ENCODE measurements around the gene FHOD3.

- TF ChIP-seq CTCF (conservative IDR thresholded peaks at IDR 0.05; ENCODE audit: low read depth in 2 of 2) = peak; percentile 34 to 37
- TF ChIP-seq REST (IDR thresholded peaks at IDR 0.05; ENCODE audit: unreplicated experiment) = no peak
- no peak for TF ChIP-seq STAT1 (IDR thresholded peaks at IDR 0.05; ENCODE audit: unreplicated experiment)
- TF ChIP-seq ZNF462 (CRISPR knock-in tag; IDR thresholded peaks at IDR 0.05) = no peak
- TF ChIP-seq EZH2phosphoT487 (IDR thresholded peaks at IDR 0.05; ENCODE audit: unreplicated experiment) = no peak
- TF ChIP-seq EZH2 (IDR thresholded peaks at IDR 0.05; ENCODE audit: low read depth, unreplicated experiment) = no peak
- no peak for TF ChIP-seq JUNB (IDR thresholded peaks at IDR 0.05; ENCODE audit: unreplicated experiment)
- no peak for TF ChIP-seq POLR2AphosphoS5 (IDR thresholded peaks at IDR 0.05; ENCODE audit: low read depth)
- TF ChIP-seq CREB1 (CRISPR knock-in tag; IDR thresholded peaks at IDR 0.05; ENCODE audit: low read depth) = no peak
These were observed 105.4 kb downstream of the FHOD3 start for GRCh38 chr18:36402765-36403396.
